Memory B cell (primary cell): Measurements from ENCODE around the gene FOXK1.

Source experiments
- ATAC-seq: fragments of 150-1000 bp; cut with Tn5 transposase; 2 replicates; pipeline ENCODE4 v1.10.0; 2021; ENCODE audit warnings: low read depth, mild to moderate bottlenecking, moderate library complexity
- DNase-seq, 2 donors: peaks; one replicate each; pipeline ENCODE4 v3.0.0; 2022; ENCODE audit warnings: low spot score in 2 of 2
- H3K27ac Mint-ChIP-seq: one replicate; pipeline ENCODE4 v1.8.0; 2022; ENCODE audit warnings: mild to moderate bottlenecking, moderate library complexity, mixed read lengths
- H3K27me3 Mint-ChIP-seq: one replicate; pipeline ENCODE4 v1.8.0; 2022; ENCODE audit warnings: mixed read lengths
- H3K36me3 Mint-ChIP-seq: one replicate; pipeline ENCODE4 v1.8.0; 2022; ENCODE audit warnings: mild to moderate bottlenecking, mixed read lengths
- H3K4me1 Mint-ChIP-seq: one replicate; pipeline ENCODE4 v1.8.0; 2022; ENCODE audit warnings: mixed read lengths
- H3K4me3 Mint-ChIP-seq: one replicate; pipeline ENCODE4 v1.8.0; 2022; ENCODE audit warnings: mild to moderate bottlenecking, moderate library complexity, mixed read lengths
- H3K9me3 Mint-ChIP-seq: one replicate; pipeline ENCODE4 v1.8.0; 2022; ENCODE audit warnings: mixed read lengths

The FOXK1 gene

DNA sequence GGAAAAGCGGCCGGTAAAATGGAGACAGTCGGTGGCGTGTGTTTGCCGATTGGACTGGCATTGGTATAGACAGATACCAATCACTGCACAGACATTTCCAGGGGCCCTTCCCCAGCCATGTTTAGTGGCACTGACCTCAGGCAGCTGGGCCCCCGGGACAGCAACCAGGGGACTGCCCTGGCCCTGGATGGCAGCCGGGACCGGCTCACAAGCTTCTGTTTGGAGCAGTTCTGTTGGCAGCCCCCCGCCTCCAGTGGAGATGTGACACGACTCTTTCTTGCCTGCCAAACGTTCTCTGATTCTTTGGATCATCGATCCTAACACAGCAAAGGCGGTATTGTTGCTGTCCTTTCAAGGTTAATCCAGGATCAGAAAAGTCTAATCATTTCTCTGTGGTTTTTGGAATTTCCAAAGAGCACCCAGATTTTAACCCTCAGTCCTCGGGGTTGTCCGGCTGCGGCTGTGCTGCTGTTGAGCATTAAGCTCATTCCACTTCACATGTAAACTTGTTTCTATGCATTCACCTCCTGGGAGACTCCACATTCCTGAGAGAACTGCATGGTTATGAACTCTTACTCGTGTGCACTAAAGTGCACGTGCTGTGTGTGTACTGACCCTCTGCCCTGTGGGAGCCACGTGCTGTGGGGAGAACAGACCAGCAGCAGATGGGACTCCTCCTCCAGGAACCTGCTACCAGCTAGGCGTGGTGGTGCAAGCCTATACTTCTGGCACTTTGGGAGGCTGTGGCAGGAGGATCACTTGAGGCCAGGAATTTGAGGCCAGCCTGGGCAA, 46.0 kb downstream of the FOXK1 start:
- no peak overlapping the region for H3K27ac Mint-ChIP-seq

DNA sequence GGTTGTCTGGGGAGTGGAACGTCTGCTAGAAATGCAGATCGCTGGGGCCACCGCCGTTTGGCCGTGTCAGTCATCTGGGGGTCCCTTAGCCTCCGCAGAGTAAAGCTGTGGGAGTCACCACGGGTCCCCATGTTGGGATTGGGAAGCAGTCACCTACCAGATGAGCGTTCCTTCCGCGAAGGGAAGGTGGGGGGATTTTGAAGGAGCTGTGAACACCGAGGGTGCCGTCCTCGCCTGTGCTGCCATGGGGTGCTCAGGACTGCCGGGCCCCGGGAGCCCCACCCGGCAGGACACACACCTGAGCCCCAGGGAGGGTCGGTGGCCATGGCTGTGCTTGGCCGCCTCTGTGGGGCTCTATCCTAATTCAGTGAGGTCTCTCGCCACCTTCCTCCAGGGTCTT, 47.2 kb downstream of the FOXK1 start:
- no peaks in the 10 kb centered on the region for H3K27me3 Mint-ChIP-seq
- H3K4me1 Mint-ChIP-seq, result peaks cover 21% of the 10 kb centered on the region
- DNase-seq, result no peak
- no peak overlapping the region for H3K4me3 Mint-ChIP-seq
- peaks cover 10% of the 10 kb centered on the region for H3K36me3 Mint-ChIP-seq
- H3K9me3 Mint-ChIP-seq, result no peaks in the 10 kb centered on the region
- ATAC-seq, result no peak
- H3K27ac Mint-ChIP-seq, result no peak overlapping the region

More for the DNA sequence above, 46.0 kb downstream of the FOXK1 start:
- Mint-ChIP-seq H3K4me1 (peaks cover 17% of the 10 kb centered on the region), H3K27me3 (no peaks in the 10 kb centered on the region), H3K4me3 (no peak overlapping the region), H3K9me3 (no peaks in the 10 kb centered on the region), H3K36me3 (peaks cover 8% of the 10 kb centered on the region)
- DNase-seq (no peak), ATAC-seq (no peak)

DNA sequence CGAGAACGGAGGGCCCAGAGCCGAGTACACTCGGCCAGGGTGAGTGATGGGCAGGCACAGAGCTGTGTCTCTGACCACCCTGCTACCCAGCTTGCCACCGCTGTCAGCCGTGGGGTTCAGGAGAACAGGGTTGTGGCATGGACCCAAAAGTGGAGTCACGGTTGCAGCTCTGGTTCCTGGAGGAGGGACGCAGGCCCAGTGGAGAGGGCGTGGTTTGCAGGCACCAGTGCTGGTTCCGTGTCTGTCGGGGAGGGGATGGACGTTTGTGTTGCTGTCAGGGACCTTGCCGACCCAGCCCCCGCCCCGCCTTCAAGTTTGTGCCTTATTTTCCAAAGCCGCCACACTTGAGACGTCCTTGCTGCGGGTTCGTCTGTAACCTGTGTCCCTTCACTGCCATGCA, 48.2 kb downstream of the FOXK1 start:
- Mint-ChIP-seq H3K4me3 (no peak overlapping the region), H3K27me3 (no peaks in the 10 kb centered on the region)
- no peak for ATAC-seq

DNA sequence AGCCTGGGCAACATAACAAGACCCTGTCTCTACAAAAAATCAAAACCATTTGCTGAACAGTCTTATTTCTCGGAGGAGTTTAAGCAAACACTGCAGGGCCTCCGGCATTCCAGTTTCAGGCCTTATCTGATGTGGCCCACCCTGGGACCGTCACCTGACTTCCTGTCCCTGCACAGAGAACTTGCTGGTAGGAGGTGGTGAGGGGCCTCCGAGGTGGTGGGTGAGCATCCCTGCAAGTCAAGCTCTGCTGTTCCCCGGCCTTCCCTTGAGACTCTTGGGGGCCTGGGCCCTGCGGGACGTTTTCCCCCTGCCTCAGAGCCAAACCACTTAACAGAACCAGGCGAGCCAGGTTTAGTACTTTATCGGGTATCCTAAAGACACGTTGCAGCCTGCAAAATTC, 48.9 kb downstream of the FOXK1 start:
- DNase-seq, result no peak
- H3K4me3 Mint-ChIP-seq, result no peak overlapping the region
- H3K36me3 Mint-ChIP-seq, result peaks cover 11% of the 10 kb centered on the region
- no peaks in the 10 kb centered on the region for H3K9me3 Mint-ChIP-seq
- no peaks in the 10 kb centered on the region for H3K27me3 Mint-ChIP-seq
- ATAC-seq, result no peak
- peaks cover 12% of the 10 kb centered on the region for H3K4me1 Mint-ChIP-seq
- no peak overlapping the region for H3K27ac Mint-ChIP-seq

More for the DNA sequence above, 48.2 kb downstream of the FOXK1 start:
- no peak for DNase-seq
- Mint-ChIP-seq H3K9me3 (no peaks in the 10 kb centered on the region), H3K4me1 (peaks cover 15% of the 10 kb centered on the region), H3K27ac (no peak overlapping the region), H3K36me3 (peaks cover 10% of the 10 kb centered on the region)

DNA sequence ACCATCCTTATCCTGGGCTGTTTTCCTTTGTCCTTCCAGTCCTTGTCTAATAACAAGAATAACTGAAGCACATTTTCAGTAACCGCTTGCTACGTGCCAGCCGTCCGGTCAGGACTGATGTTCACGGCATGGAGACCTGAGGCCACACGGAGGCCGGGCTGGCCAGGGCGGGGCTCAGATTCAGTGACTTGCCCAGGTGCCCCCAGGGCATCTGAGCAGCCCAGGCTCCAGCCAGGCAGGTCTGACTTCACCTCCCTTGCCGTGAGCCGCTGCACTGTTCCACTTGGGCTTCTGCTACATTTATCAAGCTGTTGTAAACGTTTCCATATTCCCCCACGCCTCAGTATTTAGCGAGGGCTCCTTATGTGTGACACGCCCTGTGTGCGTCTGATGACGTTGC, 49.7 kb downstream of the FOXK1 start:
- Mint-ChIP-seq H3K9me3 (no peaks in the 10 kb centered on the region), H3K27me3 (no peaks in the 10 kb centered on the region), H3K27ac (no peak overlapping the region), H3K4me3 (no peak overlapping the region), H3K4me1 (peaks cover 12% of the 10 kb centered on the region), H3K36me3 (peaks cover 11% of the 10 kb centered on the region)
- DNase-seq (no peak), ATAC-seq (no peak)

DNA sequence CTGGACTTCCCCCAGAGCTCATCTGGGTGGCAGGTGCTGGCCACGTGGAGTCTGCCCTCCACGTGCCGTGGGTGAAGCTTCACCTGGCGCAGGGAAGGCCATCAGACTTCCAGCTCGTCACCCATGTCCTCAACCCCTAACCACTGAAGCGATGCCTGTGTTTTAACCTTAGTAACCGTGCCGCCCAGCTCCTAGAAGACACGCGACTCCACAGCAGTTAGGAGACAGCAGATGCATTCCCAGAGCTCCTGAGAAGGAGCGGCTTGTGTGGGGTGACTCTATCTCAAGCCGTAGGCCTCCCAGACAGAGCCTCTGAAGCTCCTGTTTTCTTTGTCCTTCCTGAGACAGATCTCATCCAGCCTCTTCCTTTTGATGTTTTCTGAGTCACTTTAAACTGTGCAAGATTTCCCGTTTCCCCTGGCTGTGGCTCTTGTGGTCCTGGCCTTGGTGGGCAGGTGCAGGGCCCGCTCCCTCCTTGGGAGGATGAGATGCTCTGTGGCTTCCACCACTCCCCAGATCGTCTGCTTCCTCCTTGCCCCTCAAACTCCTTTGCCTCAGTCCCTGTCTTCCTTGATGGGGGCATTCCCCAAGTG, 51.9 kb downstream of the FOXK1 start:
- peak overlapping the region; percentile 83 for H3K27ac Mint-ChIP-seq
- no peak overlapping the region for H3K4me3 Mint-ChIP-seq
- H3K27me3 Mint-ChIP-seq, result no peaks in the 10 kb centered on the region
- H3K4me1 Mint-ChIP-seq, result peaks cover 16% of the 10 kb centered on the region
- ATAC-seq (no peak), DNase-seq (no peak)
- H3K36me3 Mint-ChIP-seq, result peaks cover 14% of the 10 kb centered on the region
- H3K9me3 Mint-ChIP-seq, result no peaks in the 10 kb centered on the region

DNA sequence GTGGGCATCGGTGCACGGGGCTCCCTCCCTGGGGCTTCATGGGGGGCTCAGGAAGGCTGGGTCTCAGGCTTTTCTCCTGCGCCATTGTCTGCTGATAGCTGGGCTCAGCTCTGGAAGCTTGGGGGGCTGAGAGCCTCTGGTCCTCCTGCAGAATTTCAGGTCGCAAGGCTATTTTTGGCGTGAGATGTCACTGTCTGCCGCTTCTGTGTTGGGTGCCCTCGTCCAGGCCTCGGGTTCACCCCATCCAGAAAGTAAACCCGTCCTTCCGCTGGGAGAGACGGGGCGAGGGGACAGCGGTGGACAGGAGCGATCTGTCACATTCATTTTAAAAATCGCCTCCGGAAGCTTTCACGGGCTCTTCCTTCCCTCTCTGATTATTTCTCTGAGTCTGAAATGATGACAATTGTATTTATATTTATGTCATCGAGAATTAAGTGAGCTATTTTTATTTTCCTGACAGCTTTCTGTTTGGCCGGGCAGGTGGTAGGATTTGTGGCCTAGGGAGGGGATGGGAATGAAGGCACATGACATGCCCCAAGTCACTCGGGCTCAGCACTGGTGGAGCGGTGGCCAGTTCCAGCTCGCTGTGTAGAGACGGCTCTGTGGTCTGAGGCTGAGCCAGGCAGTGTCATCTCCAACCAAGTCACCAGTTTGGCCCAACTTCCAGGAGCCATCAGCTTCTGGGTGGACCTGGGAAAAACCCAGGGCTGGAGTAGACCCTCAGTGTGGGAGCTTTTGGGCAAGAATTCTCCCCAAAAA, 52.7 kb downstream of the FOXK1 start:
- Mint-ChIP-seq H3K9me3 (no peaks in the 10 kb centered on the region), H3K27me3 (no peaks in the 10 kb centered on the region), H3K27ac (no peak overlapping the region), H3K4me1 (peaks cover 22% of the 10 kb centered on the region), H3K4me3 (no peak overlapping the region), H3K36me3 (peaks cover 14% of the 10 kb centered on the region)
- DNase-seq (no peak), ATAC-seq (no peak)

DNA sequence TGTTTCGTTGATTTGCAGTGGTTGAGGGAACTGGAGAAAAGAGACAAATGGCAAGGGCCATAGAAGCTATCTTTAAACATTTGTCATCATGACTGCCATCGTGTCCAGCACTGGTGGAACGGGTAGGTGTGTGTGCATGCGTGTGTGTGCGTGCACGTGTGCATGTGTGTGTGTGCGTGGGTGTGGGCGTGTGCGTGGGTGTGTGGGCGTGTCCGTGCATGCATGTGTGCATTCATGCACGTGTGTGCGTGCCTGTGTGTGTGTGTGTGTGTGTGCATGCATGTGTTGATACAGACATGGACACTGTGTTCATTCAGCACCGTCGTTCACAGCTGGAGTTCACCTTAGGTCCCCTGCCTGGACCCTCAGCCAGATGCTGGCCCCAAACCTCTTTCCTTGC, 55.2 kb downstream of the FOXK1 start:
- Mint-ChIP-seq H3K9me3 (no peaks in the 10 kb centered on the region), H3K27me3 (no peaks in the 10 kb centered on the region), H3K27ac (peak overlapping the region; percentile 73), H3K36me3 (peaks cover 17% of the 10 kb centered on the region), H3K4me3 (no peak overlapping the region), H3K4me1 (peaks cover 21% of the 10 kb centered on the region)
- no peak for ATAC-seq
- DNase-seq, result no peak

DNA sequence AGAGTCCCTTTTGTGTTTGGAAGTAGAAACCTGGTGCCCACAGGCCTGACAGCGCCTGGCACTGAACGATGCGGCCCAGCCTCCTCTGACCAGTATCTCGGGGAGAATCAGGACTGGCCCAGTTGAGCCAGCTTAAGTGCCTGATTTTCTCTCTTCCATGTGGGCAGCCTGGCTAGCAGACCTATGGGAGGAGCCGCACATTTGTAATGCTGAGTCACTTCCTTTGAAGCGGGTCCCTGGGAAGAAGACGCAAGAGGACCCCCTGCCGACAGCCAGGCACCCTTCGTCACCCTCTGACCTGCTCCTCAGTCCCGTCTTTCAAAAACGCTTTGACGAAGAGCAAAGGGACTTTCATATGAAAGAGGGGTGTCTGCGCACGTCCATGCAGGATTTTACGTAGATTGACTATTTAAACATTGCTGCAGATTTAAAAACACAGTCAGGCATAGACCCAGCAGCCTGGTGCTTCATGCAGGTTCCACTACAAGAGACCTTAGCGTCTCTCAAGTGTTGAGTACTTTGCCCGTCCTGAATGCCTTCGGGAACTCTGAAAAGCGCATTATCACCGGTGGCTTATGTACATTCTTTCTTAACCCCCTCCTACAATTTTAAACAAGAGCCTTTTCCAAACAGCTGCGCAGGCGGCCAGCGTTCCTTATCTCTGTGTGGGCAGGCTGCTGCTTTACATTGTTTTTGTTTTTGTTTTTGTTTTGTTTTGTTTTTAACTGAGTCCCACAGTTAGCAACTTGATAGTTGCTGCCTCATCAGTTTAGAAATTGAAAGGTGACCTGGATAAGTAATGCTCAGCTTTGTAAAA, 56.8 kb downstream of the FOXK1 start:
- Mint-ChIP-seq H3K4me1 (peaks cover 19% of the 10 kb centered on the region), H3K27me3 (no peaks in the 10 kb centered on the region), H3K4me3 (no peak overlapping the region), H3K9me3 (no peaks in the 10 kb centered on the region), H3K27ac (no peak overlapping the region), H3K36me3 (peaks cover 11% of the 10 kb centered on the region)
- ATAC-seq, result no peak
- DNase-seq, result no peak

DNA sequence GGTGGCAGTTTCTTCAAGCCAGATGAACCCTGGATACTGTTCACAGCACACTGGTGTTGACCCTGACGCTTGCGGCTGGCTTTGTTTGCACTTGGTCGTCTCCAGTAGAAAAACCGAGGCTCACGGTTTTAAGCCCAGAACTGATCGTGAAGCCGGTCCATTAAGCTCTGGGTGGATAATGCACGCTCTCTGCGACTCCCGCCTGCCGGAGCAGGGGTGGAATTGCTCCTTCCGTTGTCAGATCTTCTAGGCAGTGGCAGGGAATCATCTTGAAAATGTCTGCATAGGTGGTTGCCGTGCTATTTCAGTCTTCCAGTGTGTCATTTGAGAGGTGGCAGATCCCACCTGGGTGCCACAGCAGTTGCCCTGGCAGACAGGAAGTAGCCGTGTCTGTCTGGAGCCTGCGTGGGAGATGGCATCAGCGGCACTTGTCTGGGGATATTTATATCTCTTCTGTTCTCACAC, 57.5 kb downstream of the FOXK1 start:
- H3K4me1 Mint-ChIP-seq, result peaks cover 21% of the 10 kb centered on the region
- no peaks in the 10 kb centered on the region for H3K9me3 Mint-ChIP-seq
- DNase-seq, result no peak
- peak; percentile 26 for ATAC-seq
- H3K36me3 Mint-ChIP-seq, result peaks cover 11% of the 10 kb centered on the region
- H3K27me3 Mint-ChIP-seq, result no peaks in the 10 kb centered on the region
- H3K4me3 Mint-ChIP-seq, result no peak overlapping the region
- no peak overlapping the region for H3K27ac Mint-ChIP-seq

DNA sequence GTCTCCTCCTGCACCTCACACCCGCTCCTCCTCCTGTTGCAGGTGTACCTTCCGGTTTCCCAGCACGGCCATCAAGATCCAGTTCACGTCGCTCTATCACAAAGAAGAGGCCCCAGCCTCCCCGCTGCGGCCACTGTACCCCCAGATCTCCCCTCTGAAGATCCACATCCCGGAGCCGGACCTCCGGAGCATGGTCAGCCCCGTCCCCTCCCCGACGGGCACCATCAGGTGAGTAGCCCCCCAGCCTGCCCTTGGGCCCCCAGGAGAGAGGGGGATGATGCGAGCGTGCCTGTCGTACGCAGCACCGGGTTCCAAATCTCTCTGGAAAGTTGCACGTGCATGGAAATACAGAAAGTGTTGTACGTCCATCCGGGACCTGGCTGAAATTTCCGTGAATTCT, 58.7 kb downstream of the FOXK1 start:
- Mint-ChIP-seq H3K27ac (no peak overlapping the region), H3K4me1 (peaks cover 28% of the 10 kb centered on the region), H3K4me3 (no peak overlapping the region), H3K9me3 (no peaks in the 10 kb centered on the region), H3K36me3 (peaks cover 10% of the 10 kb centered on the region), H3K27me3 (no peaks in the 10 kb centered on the region)
- DNase-seq, result no peak
- ATAC-seq, result no peak

DNA sequence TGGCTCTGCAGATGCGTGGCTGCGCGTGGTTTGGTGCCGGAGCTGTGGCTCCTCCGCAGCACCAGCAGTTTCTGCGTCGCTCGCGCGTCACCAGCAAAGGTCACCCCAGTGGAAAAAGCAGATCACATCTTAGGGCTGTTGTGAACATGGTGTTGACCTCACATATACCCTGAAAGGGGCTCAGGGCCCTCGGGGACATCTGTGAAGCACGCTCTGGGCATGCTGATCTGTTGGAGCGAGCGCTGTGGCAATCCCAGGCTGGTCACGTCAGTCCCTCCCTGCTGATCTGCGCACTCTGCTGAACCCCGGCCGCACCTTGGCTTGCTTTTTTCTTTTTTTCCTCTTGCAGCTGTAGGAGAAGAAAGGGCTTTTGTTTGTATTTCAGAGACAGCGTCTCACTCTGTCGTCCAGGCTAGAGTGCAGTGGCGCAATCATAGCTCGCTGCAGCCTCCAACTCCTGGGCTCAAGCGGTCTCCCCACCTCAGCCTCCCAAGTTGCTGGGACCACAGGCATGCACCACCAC, 60.0 kb downstream of the FOXK1 start:
- ATAC-seq (no peak), DNase-seq (no peak)
- no peaks in the 10 kb centered on the region for H3K27me3 Mint-ChIP-seq
- no peaks in the 10 kb centered on the region for H3K9me3 Mint-ChIP-seq
- no peak overlapping the region for H3K4me3 Mint-ChIP-seq
- H3K36me3 Mint-ChIP-seq, result peaks cover 8% of the 10 kb centered on the region
- H3K27ac Mint-ChIP-seq, result peak overlapping the region; percentile 38
- H3K4me1 Mint-ChIP-seq, result peaks cover 31% of the 10 kb centered on the region

DNA sequence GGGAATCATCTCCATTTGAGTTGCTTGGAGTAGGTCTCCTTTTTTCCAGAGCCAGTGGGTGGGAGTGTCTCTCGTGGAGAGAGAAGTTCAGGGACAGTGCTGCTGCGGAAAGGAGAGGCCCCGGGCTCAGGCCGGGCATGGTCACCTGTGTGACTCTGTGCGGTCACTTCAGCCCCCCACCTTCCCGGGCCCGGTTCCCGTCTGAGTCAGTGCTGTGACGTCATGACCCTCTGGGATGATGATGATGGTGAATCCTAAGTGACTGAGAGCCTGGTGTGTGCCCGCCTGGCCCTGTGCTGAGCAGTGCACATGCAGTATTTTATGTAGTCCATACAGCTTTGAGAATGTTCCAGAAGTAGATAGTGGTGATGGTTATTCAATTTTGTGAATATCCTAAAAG, 60.8 kb downstream of the FOXK1 start:
- H3K36me3 Mint-ChIP-seq, result peaks cover 7% of the 10 kb centered on the region
- ATAC-seq (no peak), DNase-seq (no peak)
- no peaks in the 10 kb centered on the region for H3K27me3 Mint-ChIP-seq
- peaks cover 30% of the 10 kb centered on the region for H3K4me1 Mint-ChIP-seq
- H3K9me3 Mint-ChIP-seq, result no peaks in the 10 kb centered on the region
- H3K4me3 Mint-ChIP-seq, result no peak overlapping the region
- peak overlapping the region; percentile 95 for H3K27ac Mint-ChIP-seq
